GM12878 (cell line): ENCODE measurements around the gene SARDH. TPM values are rescaled to one million over a fixed set of nuclear protein-coding genes. Genes with fewer than 3 reads are reported as not detected.

ENCODE experiments used
- NR2C1 ChIP-seq: fragments of 450-650 bp; IDR thresholded peaks from 2 replicates; pipeline ENCODE4 v1.6.1; 2017; ENCODE audit warnings: antibody characterized with exemption, mild to moderate bottlenecking, moderate library complexity
- polyA plus RNA-seq, 11 experiments: library from polyadenylated mRNA; depleted of rRNA in 4 of 11; unstranded in 6 of 11; stranded (reverse) in 5 of 11; fragments of >200 nt; fragmentation: Nextera tagmentation in 4 of 11; fragmentation: Illumina TruSeq in 1 of 11; extraction: Ambion mirVana in 4 of 11; extraction: Trizol in 1 of 11; gene quantifications; 1 replicate in 1 of 11; 2 replicates in 10 of 11; pipeline versions ENCODE4 v1.2.1 to v1.2.3, GENCODE V29; 2011 to 2016; ENCODE audit warnings: inconsistent platforms in 2 of 11, missing spikeins in 2 of 11, low read depth in 1 of 11
- total RNA-seq, 4 experiments: library from RNA; depleted of rRNA in 3 of 4; stranded (reverse); fragments of >200 nt in 3 of 4; fragmentation: Illumina TruSeq in 1 of 4; extraction: Trizol in 1 of 4; gene quantifications; 2 replicates each; pipeline versions ENCODE4 v1.2.1 to v1.2.3, GENCODE V29; 2013 to 2021
- TF ChIP-seq, protein P1 (sequence below): fragments of 450-650 bp; IDR thresholded peaks from 2 replicates; pipeline ENCODE4 v1.6.1; 2016; ENCODE audit warnings: mild to moderate bottlenecking
- TF ChIP-seq, protein P2 (sequence below): fragments of 450-650 bp; IDR thresholded peaks from 2 replicates; pipeline ENCODE4 v1.6.1; 2017; ENCODE audit warnings: mild to moderate bottlenecking
- TF ChIP-seq, protein P3 (sequence below): fragments of 450-650 bp; IDR thresholded peaks from 2 replicates; pipeline ENCODE4 v1.6.1; 2017; ENCODE audit warnings: mild to moderate bottlenecking, moderate library complexity
- TF ChIP-seq, protein P4 (sequence below): IDR thresholded peaks from 2 replicates; pipeline ENCODE4 v1.6.1; 2011; ENCODE audit warnings: low read depth, mild to moderate bottlenecking, low read length, moderate library complexity, borderline replicate concordance; ENCODE audit errors: extremely low read depth

SARDH gene
- total and polyA plus RNA-seq, 10 of the 15 experiments (the other 5 are each of a cell fraction or from before 2014, with no cell fraction given), result 0.03 to 0.15 (median 0.10) TPM; not detected in 6

DNA sequence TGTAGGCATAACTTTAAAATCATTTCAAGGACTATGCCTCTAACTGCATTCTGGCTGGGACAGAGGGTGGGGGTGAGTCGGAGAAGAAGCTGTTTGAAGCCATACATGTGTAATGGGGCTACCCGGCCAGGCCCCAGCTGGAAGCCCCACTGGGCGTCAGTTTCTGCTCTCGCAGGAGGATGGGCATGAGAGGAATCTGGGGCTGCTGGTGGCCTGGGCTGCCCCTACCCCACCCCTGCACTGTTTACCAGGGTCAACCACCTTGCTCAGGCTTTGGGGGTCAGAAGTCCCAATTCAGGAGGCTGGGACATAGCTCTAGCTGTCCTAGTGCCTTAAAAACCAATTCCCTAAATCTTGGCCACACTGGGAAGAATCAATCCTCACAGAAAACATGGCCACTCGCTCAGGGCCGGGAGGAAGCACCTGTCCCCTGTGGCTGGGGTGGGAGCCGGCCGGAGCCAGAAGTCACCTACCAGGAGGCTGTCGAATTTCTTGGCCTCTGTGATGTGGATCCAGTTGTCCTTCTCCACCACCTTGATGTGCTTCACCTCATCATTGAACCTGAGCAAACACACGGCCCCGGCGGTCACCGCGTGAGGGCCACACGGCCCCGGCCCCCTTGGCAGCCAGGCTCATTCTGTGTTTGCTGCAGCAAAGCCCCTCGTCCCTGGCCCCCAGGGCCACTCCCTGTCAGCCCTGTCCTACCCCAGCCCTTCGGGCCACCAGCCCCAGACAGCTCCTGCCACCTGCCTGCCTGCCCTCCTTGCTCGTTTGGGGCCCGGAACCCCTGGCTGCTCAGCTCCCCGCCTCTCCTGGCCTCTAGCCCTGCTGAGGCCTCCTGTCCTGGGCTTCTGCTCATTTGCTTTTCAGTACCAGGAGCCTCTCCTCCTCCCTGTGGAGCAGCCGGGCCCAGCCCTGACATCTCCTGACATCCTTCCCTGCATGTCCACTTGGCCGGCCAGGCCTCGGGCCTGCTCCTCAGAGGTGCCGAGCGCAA is 33.6 kb upstream of the SARDH start (continued):
- TF ChIP-seq, protein P1, sequence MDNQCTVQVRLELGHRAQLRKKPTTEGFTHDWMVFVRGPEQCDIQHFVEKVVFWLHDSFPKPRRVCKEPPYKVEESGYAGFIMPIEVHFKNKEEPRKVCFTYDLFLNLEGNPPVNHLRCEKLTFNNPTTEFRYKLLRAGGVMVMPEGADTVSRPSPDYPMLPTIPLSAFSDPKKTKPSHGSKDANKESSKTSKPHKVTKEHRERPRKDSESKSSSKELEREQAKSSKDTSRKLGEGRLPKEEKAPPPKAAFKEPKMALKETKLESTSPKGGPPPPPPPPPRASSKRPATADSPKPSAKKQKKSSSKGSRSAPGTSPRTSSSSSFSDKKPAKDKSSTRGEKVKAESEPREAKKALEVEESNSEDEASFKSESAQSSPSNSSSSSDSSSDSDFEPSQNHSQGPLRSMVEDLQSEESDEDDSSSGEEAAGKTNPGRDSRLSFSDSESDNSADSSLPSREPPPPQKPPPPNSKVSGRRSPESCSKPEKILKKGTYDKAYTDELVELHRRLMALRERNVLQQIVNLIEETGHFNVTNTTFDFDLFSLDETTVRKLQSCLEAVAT, result no peak
- TF ChIP-seq NR2C1, result no peak
- TF ChIP-seq, protein P2, sequence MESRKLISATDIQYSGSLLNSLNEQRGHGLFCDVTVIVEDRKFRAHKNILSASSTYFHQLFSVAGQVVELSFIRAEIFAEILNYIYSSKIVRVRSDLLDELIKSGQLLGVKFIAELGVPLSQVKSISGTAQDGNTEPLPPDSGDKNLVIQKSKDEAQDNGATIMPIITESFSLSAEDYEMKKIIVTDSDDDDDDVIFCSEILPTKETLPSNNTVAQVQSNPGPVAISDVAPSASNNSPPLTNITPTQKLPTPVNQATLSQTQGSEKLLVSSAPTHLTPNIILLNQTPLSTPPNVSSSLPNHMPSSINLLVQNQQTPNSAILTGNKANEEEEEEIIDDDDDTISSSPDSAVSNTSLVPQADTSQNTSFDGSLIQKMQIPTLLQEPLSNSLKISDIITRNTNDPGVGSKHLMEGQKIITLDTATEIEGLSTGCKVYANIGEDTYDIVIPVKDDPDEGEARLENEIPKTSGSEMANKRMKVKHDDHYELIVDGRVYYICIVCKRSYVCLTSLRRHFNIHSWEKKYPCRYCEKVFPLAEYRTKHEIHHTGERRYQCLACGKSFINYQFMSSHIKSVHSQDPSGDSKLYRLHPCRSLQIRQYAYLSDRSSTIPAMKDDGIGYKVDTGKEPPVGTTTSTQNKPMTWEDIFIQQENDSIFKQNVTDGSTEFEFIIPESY, result no peak
- TF ChIP-seq, protein P3, sequence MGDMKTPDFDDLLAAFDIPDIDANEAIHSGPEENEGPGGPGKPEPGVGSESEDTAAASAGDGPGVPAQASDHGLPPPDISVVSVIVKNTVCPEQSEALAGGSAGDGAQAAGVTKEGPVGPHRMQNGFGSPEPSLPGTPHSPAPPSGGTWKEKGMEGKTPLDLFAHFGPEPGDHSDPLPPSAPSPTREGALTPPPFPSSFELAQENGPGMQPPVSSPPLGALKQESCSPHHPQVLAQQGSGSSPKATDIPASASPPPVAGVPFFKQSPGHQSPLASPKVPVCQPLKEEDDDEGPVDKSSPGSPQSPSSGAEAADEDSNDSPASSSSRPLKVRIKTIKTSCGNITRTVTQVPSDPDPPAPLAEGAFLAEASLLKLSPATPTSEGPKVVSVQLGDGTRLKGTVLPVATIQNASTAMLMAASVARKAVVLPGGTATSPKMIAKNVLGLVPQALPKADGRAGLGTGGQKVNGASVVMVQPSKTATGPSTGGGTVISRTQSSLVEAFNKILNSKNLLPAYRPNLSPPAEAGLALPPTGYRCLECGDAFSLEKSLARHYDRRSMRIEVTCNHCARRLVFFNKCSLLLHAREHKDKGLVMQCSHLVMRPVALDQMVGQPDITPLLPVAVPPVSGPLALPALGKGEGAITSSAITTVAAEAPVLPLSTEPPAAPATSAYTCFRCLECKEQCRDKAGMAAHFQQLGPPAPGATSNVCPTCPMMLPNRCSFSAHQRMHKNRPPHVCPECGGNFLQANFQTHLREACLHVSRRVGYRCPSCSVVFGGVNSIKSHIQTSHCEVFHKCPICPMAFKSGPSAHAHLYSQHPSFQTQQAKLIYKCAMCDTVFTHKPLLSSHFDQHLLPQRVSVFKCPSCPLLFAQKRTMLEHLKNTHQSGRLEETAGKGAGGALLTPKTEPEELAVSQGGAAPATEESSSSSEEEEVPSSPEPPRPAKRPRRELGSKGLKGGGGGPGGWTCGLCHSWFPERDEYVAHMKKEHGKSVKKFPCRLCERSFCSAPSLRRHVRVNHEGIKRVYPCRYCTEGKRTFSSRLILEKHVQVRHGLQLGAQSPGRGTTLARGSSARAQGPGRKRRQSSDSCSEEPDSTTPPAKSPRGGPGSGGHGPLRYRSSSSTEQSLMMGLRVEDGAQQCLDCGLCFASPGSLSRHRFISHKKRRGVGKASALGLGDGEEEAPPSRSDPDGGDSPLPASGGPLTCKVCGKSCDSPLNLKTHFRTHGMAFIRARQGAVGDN, result no peak
- TF ChIP-seq, protein P4, sequence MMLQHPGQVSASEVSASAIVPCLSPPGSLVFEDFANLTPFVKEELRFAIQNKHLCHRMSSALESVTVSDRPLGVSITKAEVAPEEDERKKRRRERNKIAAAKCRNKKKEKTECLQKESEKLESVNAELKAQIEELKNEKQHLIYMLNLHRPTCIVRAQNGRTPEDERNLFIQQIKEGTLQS, result no peak
